ENCODE measurements around the gene NTN4.
"Not testable (repeated sequence)": the region's sequence is repeated elsewhere in the genome, so short reads cannot be mapped to it uniquely, and the experiment has no call there.

NTN4 gene

GRCh38 chr12:95796225-95796981, 5.8 kb upstream of the NTN4 start:
- DNase-seq (no peak), ATAC-seq (no peak)

GRCh38 chr12:95790917-95791849, 619 bp upstream of the NTN4 start:
- ATAC-seq (peak; percentile 21), DNase-seq (peak; percentile 26)

- no peak for ATAC-seq
- no peak for DNase-seq
Measured at GRCh38 chr12:95789126-95790032, 1.2 kb downstream of the NTN4 start.

DNA sequence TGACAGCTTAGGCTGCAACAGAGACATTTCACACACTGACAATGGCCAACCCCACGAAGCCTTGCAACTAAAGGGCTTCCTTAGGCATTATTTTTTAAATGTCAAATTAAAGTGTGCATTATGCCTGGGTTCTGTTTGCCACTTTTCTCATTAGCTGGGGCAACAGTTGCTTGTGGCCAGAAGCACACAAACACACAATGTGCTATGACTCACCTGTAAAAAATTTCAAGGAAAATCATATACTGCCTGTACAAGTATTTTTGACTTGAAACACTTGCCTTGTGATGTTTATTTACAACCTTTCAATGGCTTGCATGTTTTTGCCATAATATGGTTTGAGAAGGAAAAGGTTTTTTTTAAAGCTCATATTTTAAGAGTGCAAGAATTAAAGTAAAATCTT, 1.9 kb downstream of the NTN4 start:
- ATAC-seq (no peak), DNase-seq (no peak)

- ATAC-seq (no peak), DNase-seq (no peak)
Measured at GRCh38 chr12:95787274-95787818, 3.2 kb downstream of the NTN4 start.

- DNase-seq, result no peak
- ATAC-seq, result no peak
Measured at GRCh38 chr12:95784915-95785314, 5.6 kb downstream of the NTN4 start.

DNA sequence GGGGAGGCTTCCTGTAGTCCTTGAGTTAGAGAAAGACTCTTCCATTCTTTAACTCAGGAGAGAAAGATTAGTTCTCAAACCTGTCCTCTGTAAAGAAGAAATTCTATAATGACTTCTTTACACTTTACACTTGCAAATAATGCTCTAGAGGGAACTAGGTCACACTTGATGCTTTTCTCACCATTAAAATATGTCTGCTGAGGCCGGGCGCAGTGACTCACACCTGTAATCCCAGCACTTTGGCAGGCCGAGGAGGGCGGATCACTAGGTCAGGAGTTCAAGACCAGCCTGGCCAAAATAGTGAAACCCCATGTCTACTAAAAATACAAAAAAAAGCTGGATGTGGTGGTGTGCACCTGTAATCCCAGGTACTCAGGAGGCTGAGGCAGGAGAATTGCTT, 6.3 kb downstream of the NTN4 start:
- ATAC-seq (no peak), DNase-seq (no peak)

DNA sequence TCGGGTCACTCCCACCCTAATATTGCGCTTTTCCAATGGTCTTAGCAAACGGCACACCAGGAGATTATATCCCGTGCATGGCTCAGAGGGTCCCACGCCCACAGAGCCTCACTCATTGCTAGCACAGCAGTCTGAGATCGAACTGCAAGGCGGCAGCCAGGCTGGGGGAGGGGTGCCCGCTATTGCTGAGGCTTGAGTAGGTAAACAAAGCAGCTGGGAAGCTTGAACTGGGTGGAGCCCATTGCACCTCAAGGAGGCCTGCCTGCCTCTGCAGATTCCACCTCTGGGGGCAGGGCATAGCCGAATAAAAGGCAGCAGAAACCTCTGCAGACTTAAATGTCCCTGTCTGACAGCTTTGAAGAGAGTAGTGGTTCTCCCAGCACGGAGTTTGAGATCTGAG, 15.1 kb downstream of the NTN4 start:
- not testable (repeated sequence) for DNase-seq, ATAC-seq

DNA sequence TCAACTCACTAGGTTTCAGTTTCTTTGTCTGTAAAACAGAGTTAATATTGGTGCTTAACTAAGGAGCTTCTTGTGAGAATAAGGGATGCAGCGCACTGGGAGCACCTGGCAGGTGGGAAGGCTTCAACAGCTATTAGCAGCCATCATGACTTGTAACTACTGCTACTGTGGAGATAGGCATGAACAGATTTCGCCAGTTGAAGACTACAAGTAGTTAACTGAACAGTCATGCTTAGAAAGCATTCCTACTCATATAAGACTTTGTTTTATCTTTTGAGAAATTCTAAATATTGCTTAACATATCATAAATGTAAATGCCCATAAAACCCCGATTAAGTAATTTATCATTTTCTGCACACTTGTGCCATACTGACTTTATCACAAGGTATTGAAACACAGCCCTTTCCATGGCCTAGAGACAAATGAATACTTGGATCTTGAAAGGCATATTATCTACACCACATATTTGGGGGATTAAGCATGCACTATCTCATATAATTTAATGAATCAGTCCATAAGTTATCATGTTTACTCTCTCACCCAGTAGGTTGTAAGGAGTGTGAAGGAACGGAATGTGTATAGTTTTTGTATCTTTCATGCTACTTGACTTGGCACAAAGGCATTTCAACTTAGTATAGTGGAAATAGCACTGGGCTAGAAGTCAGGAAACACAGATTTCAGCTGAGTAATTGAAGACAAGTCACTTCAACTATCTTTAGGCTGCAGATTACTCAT, 16.1 kb downstream of the NTN4 start:
- no peak for DNase-seq
- ATAC-seq, result no peak

- no peak for DNase-seq
- ATAC-seq, result no peak
Measured at GRCh38 chr12:95773320-95773719, 17.2 kb downstream of the NTN4 start.

GRCh38 chr12:95767703-95768102, 22.9 kb downstream of the NTN4 start:
- ATAC-seq (no peak), DNase-seq (no peak)

GRCh38 chr12:95766356-95767019, 24.1 kb downstream of the NTN4 start:
- ATAC-seq (no peak), DNase-seq (no peak)

- no peak for DNase-seq
- ATAC-seq, result no peak
Measured at GRCh38 chr12:95764848-95765247, 25.7 kb downstream of the NTN4 start.

- ATAC-seq, result no peak
- no peak for DNase-seq
Measured at GRCh38 chr12:95763809-95764253, 26.7 kb downstream of the NTN4 start.

- DNase-seq (no peak), ATAC-seq (no peak)
Measured at GRCh38 chr12:95762123-95762785, 28.3 kb downstream of the NTN4 start.

DNA sequence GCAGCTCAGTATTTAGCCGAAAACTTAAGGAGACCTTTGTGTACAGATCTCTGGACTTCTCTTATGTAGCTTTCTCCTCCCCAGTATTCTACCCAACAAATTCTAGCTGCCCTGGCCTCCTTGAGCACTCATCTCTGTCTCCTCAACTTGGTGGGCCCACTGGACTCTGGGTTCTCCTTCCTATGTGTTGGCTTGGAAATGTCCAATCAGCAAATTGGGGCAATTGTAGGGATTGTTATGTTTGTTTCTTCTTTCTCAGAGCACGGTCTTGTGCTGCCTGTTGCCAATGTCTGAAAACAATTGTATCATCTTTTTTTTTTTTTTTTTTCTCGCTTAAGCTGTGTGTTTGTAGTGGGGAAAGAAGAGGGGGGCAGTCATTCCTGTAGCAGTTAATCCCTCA, 30.2 kb downstream of the NTN4 start:
- ATAC-seq (no peak), DNase-seq (no peak)

- no peak for ATAC-seq
- no peak for DNase-seq
Measured at GRCh38 chr12:95759718-95760117, 30.8 kb downstream of the NTN4 start.

DNA sequence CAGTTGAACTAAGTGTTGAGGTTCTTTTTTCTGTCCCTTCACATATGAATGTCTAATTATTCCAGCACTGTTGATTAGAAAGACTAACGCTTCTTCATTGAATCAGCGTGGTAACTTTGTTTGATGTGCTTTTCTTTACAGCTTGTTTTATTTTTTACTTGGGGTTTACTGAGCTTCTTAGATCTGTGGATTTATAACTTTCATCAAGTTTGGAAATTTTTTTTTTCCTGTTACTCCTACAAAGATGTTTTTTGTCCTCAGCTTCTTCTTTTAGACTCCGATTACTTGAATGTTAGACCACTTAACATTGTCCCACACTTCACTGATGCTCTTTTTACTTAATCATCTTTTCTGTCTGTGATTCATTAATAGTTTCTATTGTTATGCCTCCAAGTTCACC, 31.5 kb downstream of the NTN4 start:
- DNase-seq, result no peak
- ATAC-seq, result no peak

DNA sequence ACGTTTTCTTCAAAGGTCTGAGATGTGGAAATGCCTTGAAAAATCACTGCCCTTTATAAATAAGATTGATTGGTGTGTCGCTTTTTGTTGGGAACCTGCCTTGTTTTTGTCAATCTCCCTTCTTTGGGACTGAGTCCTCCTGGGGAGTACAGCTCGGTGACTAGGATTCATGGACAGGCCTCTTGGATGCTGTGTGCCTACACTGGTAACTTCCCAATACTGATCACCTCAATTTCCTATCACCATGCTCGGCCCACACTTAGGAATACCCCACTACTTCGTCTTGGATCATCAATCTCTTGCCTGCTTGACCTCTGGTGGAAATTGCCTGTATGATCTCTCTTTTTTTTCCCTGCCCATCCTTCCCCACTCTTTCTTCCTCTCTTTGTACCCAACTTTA, 34.2 kb downstream of the NTN4 start:
- DNase-seq, result no peak

DNA sequence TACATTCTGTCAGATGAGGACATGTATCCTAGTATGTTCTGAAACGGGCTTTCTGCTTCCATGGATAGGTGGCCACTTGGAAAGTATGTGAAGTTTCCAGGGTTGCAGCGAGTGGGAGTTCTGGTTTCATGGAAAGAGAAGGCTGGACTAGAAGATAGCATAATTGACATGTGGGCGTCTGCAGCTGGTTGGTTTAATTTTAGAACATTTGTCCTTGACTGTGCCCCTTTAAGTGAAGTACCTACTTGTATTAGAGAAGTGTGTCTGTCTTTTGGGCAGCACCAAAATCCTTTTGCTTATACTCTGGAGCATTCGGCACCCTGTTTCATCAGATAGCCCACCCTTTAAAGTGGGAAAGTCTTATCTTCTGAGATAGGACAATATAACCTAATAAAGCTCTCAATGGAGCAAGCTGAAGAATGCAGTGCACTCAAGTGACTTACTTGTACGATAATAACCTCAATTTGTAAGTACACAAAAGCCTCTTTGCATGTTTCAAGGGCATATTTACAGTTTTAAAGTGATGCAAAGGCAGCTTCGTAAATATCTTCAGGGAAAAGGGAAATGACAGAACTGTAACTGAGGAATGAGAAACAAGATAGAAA, 35.2 kb downstream of the NTN4 start:
- no peak for DNase-seq

More for the DNA sequence above, 34.2 kb downstream of the NTN4 start:
- no peak for ATAC-seq

More for the DNA sequence above, 35.2 kb downstream of the NTN4 start:
- no peak for ATAC-seq

Measured in stimulated activated naive CD8-positive, alpha-beta T cell treated with anti-CD3 and anti-CD28 coated beads, Interleukin-15, Interleukin-2, amounts not matched to agents 100 U/mL and 50 U/mL, for 24 hours (primary cell).